Pons (tissue), 1 donor: ENCODE measurements around the gene DENND1A.

ENCODE experiments used
- DNase-seq: peaks from one replicate; pipeline ENCODE4 v3.0.0-alpha.2; 2016; ENCODE audit warnings: low spot score

The DENND1A gene

DNA sequence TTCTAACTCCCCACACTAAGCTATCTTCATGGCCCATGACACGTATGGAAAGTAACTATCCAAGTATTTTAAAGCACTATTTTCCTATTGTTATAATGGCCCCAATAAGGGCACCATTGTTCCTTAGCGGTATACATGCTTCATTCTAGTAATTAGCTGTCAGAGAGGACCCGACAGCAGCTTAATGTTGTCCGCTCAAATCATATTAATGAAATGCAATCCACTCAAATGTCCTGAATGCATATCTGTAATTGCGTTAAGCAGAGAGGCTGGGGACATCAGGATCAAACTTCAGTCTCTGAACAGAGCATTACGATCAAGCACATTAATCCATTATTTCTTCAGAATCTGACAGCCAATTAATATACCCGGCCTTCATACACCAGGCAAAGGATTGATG, 434.2 kb downstream of the DENND1A start:
- no peak for DNase-seq

DNA sequence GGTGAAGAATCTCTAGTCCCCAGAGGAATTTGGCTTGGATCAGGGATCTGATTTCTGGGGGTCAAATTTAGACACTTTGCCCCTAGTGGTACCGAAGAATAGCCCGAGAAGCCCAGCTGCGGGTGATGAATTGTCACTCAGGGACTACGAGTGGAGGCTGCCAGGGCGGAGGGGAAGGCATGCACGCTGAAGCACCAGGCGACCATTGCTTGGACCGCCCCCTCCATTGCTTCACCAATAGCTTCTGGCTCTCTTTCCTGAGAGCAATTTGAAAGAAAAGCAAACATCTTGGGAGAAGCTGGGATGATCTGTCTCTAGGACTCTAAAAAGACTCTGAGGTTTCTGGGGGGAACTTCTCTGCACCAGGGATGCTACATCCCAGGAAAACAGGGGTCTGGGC, 436.3 kb downstream of the DENND1A start:
- DNase-seq = no peak

DNA sequence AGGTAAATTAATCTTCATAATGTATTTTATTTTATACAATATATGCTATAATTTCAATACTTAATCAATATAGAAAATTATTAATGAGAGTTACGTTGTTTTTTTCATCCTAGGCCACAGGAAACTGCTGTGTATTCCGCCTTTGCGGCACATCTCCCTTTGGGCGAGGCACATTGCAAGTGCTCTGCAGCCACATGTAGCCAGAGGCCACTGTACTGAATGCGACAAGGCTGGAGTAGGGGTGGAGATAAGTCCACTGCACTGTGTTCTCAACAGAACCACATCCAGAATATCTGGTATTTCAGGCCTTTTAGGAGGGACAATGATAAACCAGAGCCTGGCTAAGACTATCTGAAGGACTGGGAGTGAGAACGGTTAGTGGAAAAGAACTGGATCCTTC, 439.2 kb downstream of the DENND1A start:
- DNase-seq = no peak

DNA sequence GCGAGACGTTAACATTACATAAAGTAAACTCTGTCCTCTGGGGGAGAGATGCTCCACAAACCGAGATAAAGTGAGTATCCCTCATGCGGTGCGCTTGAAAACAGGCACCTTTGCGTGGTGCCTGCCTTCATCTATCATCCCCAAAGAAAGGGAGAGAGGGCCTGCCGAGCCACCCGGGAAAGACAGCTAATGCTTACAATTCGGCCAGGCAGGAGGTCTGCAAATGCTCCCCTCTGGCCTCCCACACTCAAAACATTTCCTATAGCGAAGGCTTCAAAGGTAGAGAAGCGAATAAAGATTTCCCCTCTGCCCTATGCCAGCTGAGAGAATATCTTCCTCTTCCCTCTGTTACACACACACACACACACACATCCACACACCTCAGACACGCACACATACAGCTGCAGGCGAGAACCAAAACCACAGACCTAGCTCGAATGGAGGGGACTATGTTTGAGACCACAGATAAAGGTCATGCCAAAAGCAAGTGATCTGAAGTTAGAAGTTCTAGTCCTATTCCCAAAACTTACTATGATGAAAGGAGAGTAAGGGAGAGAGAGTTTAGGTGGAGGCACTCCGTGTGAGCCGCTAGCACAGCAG, 441.1 kb downstream of the DENND1A start:
- DNase-seq = no peak

DNA sequence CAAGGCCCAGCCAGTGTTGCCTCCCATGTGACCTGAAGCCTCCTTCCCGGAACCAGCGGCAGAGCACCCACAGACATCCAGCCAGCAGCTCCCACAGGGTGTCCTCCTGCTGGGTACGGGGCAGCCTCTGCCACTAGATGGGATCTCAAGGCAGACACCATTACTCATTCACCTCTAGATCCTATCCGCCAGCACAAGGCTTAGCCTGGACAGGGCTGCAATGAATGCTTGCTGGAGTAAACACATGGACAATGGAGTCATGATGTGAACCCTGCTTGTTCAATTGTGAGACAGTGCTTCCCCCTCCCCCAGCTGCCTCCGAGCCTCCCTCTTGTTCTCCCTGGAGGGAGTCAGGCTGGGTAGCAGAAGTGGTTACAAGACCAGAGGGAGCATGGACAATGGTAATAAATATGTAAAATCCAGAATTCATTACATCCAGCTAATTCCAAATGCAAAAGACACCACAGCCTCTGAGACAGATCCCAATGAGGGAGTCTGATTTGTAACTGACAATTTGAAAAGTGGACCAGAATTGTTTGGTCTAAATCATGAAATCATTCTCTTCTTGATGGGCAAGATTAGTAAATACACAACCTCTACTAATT, 441.9 kb downstream of the DENND1A start:
- peak; percentile 72 for DNase-seq

DNA sequence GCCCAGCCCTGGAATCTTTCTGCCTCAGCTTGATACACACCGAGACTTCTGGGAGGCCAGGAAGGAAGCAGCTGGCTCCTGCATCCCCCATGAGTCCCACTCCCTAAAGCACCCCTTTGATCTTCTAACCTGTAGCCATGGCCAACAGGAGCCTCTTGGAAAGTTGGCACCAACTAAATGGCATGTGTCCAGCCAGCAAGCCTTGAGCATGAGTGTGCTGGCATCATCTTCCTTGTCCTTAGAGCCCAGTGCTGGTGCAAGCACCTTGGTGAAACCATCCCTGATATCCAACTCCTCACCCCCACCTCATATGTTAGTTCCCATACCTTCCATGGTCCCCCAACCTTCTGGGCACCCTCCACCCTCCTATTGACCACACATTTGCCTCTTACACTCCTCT, 443.5 kb downstream of the DENND1A start:
- DNase-seq = no peak

DNA sequence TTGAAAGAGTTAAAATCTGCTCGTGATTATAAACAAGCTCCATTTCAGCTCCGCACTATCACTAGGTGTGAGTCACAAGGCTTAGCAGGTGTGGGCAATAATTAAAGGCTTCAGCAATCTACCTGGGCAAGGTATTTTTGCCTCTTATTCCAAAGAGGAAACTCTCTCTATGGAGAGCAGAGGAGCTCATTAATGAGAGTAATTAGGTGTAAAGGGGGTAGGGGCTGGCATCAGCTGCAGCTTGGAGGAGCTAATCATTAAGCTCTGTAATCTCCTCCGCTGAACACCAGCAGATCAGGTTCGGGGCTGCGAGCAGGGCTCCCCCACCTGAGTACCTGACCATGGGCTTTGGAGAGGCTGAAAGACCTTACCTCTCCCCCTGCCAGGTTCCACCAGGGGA, 444.7 kb downstream of the DENND1A start:
- DNase-seq = no peak

DNA sequence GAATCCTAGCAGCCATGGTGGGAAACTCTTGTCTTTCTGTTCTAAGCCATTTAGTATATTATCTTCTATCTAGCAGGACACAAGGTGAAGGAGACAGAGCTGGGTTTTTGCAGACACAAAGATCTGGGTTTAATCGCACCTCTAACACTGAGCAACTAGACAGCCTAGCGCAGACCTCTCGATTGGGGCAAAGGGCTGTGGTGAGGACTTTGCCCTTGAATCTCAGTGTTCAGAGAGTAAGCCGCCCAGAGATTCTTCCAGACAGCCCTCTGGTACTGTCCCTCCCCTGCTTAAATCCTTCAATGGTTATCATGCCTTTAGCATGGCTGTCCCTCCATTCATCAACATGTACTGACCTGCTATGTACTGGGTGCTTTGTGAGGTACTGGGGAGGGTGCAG, 445.8 kb downstream of the DENND1A start:
- no peak for DNase-seq

DNA sequence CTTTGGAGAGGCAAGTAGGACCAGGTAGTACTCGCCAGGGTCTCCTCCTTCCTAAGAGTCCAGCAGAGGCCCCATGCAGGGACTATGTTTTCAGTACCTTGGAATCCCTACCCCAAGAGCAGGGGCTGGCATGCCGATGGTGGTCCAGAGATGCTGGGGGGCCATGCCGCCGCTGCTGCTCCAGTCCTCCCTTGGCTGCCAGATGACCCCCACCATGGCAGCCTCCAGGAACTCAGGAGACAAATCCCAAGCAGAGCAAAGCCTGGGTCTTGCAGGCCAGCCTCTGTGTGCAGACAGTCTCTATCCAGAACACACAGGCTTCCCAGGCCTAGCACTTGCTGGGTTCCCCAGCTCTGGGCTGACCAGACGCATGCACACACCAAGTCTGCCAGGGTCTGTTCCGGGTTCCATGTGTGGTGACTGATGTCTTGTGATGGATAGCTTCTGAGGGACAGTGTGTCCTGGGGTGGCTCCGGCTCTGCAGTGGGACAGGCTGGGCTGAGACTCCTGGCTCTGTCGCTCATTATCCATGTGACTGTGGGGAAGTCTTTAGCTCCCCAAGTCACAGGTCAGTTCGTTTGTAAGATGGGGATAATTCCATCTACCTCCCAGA, 446.6 kb downstream of the DENND1A start:
- DNase-seq = no peak

DNA sequence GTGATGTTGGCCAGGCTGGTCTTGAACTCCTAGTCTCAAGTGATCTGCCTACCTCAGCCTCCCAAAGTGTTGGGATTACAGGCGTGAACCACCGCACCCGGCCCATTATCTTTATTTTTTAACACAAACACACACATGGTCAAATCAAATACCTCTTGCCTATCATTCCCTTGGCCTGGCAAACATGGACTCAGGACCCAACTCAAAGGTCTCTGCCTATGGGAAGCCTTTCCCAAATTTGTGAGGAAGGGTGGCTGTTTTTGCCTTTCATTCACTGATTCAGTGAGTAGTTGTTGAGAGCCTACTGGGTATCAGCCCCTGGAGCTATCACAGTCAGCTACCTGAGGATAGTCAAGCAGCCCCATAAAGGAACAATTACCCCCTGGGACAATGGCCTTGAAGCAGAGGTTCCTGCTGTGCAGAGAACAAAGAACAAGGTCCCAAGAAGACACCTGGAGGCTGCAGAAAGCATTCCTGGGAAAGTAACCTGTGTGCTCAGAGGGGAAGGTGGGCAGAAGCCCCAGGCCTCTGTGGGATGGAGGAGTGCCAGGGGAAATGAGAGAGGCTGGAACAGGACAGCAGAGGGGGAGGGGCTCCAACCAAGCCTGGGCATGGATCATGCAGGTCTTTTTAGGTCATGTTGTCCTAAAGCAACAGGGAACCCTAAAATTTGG, 447.5 kb downstream of the DENND1A start:
- DNase-seq = no peak

DNA sequence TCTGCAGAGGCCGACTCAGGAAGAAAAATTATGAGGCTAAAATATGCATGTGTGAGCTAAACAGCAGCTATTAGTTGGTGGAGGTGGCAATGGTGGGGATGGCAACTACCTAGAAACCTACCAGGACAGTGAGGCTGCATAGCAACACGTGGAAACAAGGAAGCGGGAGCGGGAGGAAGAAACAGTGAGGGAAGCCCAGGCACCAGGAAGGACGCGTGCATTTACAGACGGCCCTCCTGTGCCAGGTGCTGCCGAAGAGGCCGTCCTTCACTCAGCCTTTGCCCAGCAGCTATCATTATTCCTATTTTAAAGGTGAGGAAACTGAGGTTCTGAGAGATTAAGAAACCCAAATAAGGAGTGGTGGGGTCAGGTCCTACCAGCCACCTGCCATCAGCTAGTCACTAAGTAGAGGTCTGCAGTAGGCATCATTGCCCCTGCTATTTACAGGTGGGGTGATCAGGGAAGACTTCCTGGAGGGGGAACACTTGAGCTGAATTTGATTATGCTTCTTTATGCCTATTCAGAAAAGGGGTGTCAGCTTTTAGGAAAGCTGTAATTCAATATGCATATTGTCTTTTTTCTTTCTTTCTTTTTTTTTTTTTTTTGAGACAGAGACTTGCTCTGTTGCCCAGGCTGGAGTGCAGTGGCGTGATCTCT, 448.6 kb downstream of the DENND1A start:
- DNase-seq = no peak

DNA sequence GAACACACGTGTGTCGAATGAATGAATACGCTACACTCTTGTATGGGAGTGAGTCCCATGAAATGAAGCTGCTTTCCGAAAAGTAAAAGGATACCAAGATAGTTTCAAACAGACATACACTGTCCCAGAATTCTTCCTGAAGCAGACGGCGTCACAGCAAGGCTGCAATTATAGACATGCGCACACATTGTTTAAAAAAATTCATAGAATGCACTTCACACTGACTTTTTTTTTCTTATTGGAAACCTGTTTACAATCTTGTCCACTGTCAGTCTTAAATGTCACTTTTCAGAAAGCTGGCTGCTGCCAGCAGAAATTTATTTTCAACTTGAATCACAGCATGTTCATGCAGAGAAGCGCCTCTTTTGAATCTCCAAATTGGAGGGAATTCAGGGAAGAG, 449.1 kb downstream of the DENND1A start:
- no peak for DNase-seq

DNA sequence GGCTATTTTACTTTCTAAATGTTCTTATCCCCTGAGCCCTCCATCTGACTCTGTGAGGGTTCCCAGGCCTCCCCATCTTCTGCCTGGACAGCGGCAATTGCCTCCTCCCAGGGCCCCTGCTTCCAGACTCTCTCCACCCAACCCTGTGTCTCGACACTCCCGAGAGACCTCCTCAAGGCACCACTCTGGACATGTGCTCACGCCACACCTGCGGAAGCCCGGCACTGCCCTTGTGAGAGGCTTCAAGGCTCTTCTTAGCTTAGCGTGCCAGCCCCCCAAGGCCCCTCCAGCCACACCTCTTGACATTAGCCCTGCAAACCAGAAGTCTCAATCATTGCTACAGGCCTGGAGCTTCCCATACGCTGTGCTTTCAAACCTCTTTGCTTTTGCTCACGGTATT, 449.8 kb downstream of the DENND1A start:
- no peak for DNase-seq

DNA sequence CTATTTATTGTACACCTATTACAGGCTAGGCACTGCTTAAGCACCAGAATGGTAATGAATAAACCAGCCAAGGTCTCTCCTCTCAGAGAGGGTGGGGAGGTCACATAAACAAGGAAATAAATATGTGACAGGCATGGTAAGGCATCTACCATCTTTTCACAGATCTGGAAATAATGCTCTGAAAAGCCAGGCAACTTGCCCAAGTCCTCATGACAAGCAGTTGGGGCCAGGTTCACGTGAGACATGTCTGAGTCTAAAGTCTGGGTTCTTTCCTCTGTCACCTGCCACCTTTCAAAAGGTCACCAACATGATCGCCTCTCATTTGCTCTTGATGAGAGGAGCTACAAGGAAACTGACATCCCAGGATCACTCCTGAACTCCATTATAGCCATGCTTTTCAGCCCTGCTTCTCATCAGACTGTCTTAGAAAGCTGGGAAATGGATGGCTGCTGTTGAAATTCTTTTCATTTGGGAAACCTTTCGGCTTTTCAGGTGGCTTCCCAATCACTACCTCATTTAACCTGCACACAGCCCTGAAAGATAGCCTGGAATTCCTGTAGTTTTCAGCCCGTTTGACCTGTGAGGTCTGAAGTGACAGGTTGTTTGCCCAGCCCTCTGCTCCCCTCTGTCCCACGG, 450.8 kb downstream of the DENND1A start:
- DNase-seq = no peak

DNA sequence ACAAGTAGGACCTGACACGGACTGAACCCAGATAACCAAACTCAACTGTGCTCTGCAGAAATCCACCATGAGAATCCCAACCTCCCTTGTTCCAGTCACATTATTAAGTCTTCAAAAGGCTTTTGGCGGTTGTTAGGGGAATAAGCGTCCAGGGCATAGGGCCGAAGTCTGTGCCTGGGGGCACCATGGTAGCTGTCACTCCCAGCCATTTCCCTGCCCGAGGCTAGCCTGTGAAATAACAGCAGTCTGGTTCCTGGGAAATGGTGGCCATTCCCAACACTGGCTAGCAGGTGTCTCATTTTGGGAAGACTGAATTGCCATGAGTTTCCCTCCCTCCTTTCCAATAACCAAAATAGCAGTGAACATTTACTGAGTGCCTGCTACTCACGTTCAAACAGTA, 451.8 kb downstream of the DENND1A start:
- DNase-seq = no peak

DNA sequence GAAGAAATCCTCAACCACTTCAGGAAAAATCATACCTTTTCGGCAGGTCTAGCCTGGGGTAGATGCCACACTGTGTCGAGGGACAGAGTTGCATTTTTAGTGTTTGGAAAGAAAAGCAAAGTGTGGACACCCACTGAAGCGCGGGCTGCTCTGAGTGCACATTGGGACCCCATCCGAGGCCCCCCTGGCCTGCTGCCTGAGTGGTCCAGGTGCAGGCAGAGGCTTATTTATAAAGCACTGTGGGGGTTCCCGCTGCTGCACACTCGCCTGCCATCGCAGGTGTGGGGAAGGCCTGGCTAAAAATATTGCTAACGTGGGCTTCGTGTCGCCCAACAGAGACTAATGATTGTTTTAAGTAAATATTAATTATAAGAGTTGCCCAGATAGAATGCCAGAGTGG, 454.5 kb downstream of the DENND1A start:
- DNase-seq = no peak

DNA sequence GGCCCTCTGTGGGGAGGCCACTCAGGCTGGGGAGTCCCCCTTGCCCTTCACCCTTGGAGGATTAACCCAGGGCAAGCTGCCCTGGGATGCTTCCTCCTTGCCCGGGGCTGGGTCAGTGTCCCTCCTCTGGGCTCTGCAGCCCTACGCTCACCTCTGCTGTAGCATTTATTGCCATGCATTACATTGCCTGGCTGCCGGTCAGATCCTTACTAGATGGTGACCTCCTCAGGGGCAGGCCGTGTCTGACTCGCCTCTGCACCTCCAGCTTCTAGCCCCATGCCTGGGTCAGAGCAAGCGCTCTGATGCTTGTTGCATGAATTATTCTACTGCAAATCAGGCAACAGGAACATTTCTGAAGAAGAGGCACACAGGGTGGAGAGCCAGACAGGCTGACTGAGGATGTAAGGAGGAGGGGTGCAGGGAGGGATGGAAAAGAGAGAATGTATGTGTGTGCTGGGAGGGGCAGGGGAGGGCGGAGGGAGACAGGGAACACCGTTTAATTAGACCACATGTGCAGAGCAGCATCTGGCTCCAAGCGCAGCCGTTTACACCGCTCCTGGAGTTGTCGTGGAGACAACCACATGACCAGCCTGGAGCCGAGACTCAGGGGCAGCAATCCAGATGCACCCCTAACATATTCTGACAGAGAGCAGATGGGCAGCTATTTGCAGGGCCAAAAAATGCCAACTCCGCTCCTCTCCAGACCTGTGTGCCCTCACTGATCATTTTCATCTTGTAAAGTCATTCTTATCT, 456.9 kb downstream of the DENND1A start:
- DNase-seq = no peak

DNA sequence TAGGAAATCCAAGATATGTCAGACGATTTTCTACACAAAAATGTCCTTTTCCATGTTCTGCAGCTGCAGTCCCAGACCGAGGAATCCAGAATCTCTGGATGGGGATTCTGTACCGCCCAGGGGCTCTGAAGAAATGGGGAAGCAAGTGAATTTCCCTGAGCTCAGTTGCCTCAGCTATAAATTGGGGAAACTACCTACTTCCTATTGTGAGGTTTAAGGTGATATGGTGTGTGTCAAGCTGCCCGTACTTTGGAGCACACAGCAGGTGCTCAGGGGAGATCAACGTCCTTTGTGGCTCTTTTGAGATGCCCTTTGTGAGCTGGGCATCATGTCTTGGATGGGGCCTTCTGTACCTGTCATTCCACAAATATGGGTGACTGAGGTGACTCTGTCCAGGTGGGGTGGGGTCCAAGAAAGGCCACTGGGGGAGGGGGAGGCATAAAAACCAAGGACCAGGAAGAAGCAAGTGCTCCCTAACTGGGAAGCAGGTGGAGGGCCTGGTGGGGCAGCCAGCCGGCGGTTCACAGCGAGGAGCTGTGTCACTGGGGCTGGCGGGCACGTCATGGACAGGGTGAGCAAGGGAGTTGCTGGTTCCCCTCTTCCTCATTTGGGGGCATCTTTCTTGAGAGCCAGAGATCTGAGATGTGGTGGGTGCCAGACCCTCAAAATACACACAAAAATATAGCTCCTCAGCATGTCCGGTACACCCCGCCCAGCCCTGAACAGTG, 457.9 kb downstream of the DENND1A start:
- DNase-seq = no peak

DNA sequence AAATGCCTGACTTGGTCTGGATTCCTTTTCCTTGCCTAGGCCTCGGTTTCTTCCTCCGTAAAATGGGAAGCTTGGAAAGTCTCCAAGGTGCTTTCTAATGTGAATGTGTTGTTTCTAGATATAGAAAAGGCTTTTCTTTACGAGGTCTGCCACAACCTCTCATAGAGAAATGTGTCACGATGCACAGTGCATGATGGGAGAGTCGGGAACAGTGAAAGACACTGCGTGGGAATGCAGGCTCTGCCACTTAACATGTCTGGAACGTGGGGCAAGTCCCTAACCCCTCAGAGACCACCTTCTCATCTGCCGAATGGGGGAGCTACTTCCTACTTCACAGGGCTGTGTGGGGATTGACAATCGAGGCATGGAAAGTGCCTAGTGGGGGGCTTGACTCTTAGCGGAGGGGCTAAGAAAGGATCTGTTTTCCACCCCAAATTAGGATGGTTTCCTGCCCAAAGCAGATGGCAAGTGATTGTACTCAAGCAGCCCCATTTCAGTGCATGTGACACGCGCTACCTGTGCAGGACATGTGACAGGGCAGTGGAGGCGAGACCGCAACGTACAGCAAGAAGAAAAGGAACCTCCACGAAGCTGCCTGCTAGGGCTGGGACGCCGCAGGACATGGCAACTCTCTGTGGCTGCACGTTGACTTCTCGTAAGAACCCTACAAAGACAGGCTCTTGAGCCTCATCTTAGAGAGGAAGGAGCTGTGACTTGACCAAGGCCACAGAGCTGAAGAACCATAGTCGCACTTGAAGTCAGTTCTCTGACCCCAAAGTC, 458.7 kb downstream of the DENND1A start:
- no peak for DNase-seq

DNA sequence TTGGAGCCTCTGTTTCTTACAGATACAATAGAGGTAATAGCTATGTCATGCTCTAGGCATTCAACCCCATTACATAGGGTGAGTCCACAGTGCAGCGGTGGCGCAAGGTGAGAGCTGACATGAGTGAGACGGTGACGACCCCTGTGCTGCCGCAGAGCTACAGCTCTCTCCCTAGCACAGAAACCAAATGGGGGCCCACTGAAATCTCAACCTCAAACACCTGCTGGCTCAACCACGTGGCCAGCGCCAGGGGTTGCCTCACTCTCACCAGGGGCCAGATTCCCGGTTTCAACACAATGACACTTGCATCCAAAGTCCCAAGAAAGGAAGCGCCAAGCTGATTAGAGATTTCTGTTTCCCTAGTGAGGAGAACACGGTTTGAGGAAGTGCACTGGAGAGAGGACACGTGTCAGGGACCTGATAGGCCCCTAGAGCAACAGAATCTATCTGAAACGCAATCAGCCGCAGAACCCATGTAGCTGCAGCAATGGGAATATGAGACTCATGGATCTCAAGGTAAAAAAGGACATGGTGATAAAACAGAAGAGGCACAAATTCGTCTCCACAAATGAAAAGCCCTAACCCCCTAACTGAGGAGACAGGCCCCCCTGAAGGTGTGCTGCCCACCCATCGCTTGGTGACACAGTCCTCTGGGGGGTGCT, 459.7 kb downstream of the DENND1A start:
- peak; percentile 20 for DNase-seq
